Stimulated activated CD4-positive, alpha-beta T cell treated with anti-CD3 and anti-CD28 coated beads, TNF-alpha, amount 100 ng/mL, for 48 hours (primary cell): ENCODE results near the gene GATAD2A.

Experiments
- DNase-seq, 3 donors: peaks; one replicate each; pipeline ENCODE4 v3.0.0-alpha.2; 2020; ENCODE audit warnings: low read depth in 3 of 3

The GATAD2A gene

DNA sequence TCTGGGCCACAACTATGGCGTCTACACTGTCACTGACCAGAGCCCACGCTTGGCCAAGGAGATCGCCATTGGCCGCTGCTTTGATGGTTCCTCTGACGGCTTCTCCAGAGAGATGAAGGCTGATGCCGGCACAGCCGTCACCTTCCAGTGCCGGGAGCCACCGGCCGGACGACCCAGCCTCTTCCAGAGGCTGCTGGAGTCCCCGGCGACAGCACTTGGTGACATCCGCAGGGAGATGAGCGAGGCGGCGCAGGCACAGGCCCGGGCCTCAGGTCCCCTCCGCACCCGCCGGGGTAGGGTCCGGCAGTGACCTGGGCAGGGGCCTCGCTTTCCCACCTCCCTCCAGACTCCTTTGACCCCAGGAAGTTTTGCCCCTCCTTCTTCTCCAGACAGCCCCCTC is 140.2 kb downstream of the GATAD2A start:
- no peak for DNase-seq

- DNase-seq = no peak
Observed at GRCh38 chr19:19546751-19547162, 141.3 kb downstream of the GATAD2A start.

- DNase-seq = no peak
Observed at GRCh38 chr19:19547674-19548336, 142.3 kb downstream of the GATAD2A start.

- no peak for DNase-seq
Observed at GRCh38 chr19:19548915-19549759, 143.7 kb downstream of the GATAD2A start.

- DNase-seq = no peak
Observed at GRCh38 chr19:19549804-19550464, 144.5 kb downstream of the GATAD2A start.

DNA sequence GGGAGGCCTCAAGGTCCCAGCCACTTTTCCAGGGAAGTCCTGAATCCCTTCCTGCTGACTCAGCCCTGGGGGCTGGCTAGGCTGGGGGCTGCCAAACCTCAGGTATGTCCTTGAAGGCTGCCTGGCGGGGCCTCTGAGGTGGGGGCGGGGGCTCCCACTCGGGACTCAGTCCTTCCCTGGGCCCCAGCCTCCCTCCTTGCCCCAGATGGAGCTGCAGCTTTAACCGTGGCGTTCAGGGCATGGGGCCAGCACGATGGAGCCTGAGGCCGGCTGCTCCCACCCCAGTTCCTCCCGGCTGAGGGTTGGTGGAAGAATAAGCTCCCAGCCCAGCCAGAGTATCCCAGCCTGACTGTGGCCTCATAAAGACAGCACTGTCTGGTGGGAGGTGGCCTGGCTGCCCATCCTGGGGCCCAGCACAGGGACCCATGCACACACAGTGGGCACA is 145.0 kb downstream of the GATAD2A start:
- DNase-seq = no peak

- DNase-seq = no peak
Observed at GRCh38 chr19:19550972-19551852, 145.7 kb downstream of the GATAD2A start.

DNA sequence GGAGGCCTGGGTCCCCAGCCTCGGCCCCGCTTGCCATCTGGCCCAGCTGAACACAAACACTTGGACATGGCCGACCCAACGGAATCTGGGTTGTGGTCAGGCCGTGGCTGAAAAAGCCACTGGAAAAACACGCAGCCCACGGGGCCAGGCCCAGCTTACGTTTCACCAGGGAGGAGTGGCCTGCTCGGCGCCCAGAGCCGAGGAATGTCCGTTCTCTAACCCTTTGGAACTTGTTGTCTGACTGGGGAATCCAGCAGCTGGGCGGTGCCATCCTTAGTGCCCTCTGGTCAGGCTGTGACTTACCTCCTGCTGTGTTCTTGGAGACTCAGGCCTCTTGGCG is 146.3 kb downstream of the GATAD2A start:
- DNase-seq = no peak

GRCh38 chr19:19552798-19553197 is 147.3 kb downstream of the GATAD2A start:
- no peak for DNase-seq

GRCh38 chr19:19553670-19554069 is 148.2 kb downstream of the GATAD2A start:
- DNase-seq = no peak

DNA sequence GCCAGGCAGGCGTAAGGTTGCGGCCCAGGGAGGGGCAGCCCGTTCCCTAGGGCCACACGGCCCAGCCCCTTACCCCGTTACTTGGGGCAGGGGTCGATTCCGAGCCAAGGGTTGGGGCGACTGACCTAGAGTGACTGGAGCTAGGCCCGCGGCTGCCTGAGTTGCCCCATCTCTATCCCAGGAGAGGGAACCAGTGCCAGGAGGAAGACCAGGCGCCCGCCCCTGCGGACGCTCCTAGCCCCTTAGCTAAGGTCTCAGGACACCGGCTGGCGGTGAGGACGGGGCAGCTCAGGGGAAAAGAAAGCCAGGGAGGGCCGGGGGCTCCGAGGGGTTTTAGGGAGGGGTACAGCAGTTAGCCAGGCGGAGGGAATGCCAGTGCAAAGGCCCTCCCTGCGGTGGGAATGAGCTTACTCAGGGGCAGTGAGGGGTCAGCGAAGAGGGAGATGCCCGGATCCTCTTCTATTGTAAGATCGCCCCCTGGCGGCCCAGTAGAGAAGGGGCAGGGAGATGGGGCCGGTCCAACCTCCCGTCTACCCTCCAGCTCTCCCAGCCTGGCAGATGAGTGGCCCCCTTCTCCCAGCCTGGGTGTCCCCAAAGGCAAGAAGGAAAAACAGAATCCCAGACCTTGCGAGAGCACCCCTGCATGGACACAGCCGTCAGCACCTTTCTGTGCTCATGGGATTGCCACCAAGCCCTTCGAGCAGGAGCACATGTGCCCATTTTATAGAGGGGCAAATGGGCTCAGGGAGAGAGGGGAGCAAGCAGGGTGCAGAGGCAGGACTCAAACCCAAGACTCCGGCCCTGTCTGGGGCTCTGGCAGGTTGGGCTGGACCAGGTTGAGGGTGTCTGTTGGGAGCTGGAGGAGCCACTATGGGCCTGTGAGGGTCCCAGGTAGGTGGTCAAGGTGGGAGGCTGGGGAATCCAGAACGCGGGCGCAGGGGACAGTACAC is 148.9 kb downstream of the GATAD2A start:
- DNase-seq = peak; percentile 27 to 68 (median 44)

- no peak for DNase-seq
Observed at GRCh38 chr19:19558055-19558454, 152.6 kb downstream of the GATAD2A start.
